ENCODE results near the gene GALNT1. TPM values are rescaled to one million over a fixed set of nuclear protein-coding genes. Genes with fewer than 3 reads are reported as not detected.

Gene GALNT1
- polyA plus RNA-seq, 4 donors: 18.4 to 178 (median 36.3) TPM

DNA sequence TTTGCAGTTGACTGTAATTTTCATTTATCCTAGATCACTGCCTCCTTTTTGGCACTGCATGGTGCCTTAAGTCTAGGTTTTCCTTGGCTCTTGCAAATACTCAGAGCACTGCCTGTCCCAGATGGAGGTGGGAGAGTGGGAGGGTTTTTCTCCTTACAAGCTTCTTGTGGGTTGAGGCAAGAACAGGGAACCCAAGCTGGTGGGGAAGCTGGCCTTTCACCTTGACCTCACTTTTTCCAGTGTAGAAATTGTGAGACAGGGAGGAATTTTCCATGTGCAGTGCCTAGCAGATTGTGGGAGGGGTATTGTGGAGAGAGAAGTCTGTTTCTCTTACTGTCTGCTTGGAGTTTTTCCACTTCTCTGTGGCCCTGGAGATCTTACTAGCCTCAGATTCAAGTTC lies 21.5 kb downstream of the GALNT1 start:
- FAIRE-seq: no peak
- peaks cover 2 to 29% of the 10 kb centered on the region in 2 donors for H3K9me3 ChIP-seq (ENCODE audit: control insufficient read depth in 2 of 2, insufficient read depth in 1 of 2, low read depth in 1 of 2, low read length in 1 of 2)
- H3K4me3 ChIP-seq (ENCODE audit: low read depth in 1 of 3, low read length in 3 of 3): no peak overlapping the region
- no peaks in the 10 kb centered on the region for H3K27me3 ChIP-seq (ENCODE audit: control insufficient read depth in 3 of 3, insufficient read depth in 3 of 3, low read length in 3 of 3)
- H3K4me1 ChIP-seq (ENCODE audit: control insufficient read depth in 3 of 3, insufficient read depth in 2 of 3, low read depth in 1 of 3, low read length in 2 of 3): no peaks in the 10 kb centered on the region
- DNase-seq: no peak
- H3K27ac ChIP-seq (ENCODE audit: low read depth in 1 of 3, low read length in 2 of 3): no peak overlapping the region
- H3K36me3 ChIP-seq (ENCODE audit: control insufficient read depth in 3 of 3, insufficient read depth in 2 of 3, low read depth in 1 of 3, low read length in 3 of 3): peaks cover 0 to 6% (median 0%) of the 10 kb centered on the region in 3 donors

DNA sequence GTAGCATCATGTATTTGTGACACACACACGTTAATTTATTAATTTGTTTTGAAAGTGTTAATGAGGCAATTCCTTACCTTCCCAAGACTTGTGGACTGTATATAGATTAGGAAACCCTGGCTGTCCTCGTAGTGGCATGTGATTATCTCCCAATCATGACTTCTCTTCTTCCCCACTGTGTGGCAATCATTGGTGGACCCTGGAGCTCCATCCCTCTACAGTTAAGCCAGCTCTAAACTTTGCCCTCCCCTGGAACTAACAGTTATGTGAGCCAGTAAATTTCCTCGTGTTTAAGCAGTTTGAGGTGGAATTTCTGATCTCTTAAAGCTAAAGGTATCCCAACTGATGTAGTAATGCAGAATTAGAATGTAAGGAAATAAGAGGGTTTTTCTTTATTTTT lies 22.0 kb downstream of the GALNT1 start:
- Histone ChIP-seq H3K4me1 (ENCODE audit: control insufficient read depth in 3 of 3, insufficient read depth in 2 of 3, low read depth in 1 of 3, low read length in 2 of 3) (no peaks in the 10 kb centered on the region), H3K4me3 (ENCODE audit: low read depth in 1 of 3, low read length in 3 of 3) (no peak overlapping the region), H3K36me3 (ENCODE audit: control insufficient read depth in 3 of 3, insufficient read depth in 2 of 3, low read depth in 1 of 3, low read length in 3 of 3) (peaks cover 0 to 4% (median 0%) of the 10 kb centered on the region in 3 donors), H3K9me3 (ENCODE audit: control insufficient read depth in 2 of 2, insufficient read depth in 1 of 2, low read depth in 1 of 2, low read length in 1 of 2) (peaks cover 2 to 27% of the 10 kb centered on the region in 2 donors), H3K27ac (ENCODE audit: low read depth in 1 of 3, low read length in 2 of 3) (no peak overlapping the region), H3K27me3 (ENCODE audit: control insufficient read depth in 3 of 3, insufficient read depth in 3 of 3, low read length in 3 of 3) (no peaks in the 10 kb centered on the region)
- FAIRE-seq: no peak
- DNase-seq: no peak
- WGBS, 3 donors: 88 to 92% (median 90%) methylated on average over 3 of the region's 3 CpGs

DNA sequence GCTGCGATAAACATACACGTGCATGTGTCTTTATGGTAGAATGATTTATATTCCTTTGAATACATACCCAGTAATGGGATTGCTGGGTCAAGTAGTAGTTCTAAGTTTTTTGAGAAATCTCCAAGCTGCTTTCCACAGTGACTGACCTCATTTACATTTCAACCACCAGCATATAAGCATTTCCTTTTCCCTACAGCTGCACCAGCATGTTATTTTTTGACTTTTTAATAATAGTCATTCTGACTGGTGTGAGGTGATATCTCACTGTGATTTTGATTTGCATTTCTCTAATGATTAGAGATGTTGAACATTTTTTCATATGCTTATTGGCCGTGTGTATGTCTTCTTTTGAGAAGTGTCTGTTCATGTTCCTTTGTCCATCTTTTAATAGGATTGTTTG lies 22.8 kb downstream of the GALNT1 start:
- Histone ChIP-seq H3K27ac (ENCODE audit: low read depth in 1 of 3, low read length in 2 of 3) (no peak overlapping the region), H3K4me1 (ENCODE audit: control insufficient read depth in 3 of 3, insufficient read depth in 2 of 3, low read depth in 1 of 3, low read length in 2 of 3) (no peaks in the 10 kb centered on the region), H3K4me3 (ENCODE audit: low read depth in 1 of 3, low read length in 3 of 3) (no peak overlapping the region), H3K36me3 (ENCODE audit: control insufficient read depth in 3 of 3, insufficient read depth in 2 of 3, low read depth in 1 of 3, low read length in 3 of 3) (peaks cover 0 to 3% (median 0%) of the 10 kb centered on the region in 3 donors), H3K27me3 (ENCODE audit: control insufficient read depth in 3 of 3, insufficient read depth in 3 of 3, low read length in 3 of 3) (no peaks in the 10 kb centered on the region), H3K9me3 (ENCODE audit: control insufficient read depth in 2 of 2, insufficient read depth in 1 of 2, low read depth in 1 of 2, low read length in 1 of 2) (peaks cover 2 to 23% of the 10 kb centered on the region in 2 donors)
- no peak for FAIRE-seq
- 88 to 95% (median 93%) methylated on average over 3 of the region's 3 CpGs for WGBS, 3 donors
- DNase-seq: no peak

DNA sequence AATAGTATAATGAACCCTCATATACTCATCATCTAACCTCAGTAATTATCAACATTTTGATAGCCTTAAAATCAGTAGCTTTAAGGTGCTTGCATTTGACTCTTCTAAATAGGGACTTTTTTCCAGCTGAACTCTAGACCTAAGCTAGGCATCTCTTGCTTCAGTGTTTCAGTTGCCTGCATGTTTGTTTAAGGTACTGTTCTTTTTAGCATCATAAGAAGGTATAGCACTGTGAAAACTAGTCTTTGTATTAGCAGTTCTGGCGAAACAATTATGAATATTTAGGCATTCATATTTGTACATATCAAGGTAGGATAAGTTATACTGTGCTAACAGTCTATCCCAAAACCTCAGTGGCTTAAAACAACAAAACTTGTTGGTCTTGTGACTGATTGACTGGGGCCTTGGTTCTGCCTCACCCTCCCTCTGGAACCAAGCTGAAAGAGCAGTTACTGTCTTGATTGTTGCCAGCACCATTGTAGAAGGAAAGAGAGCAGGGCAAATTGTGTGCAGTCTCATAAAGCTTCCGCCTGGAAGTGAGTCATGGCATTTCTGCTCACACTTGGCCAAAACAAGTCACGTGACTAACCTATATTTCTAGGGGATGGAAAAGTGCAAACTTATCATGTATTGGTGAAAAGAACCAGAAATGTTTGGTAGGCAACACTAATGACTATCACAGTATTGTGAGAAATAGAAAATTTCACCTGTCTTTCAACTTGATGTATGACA lies 24.3 kb downstream of the GALNT1 start:
- Histone ChIP-seq H3K36me3 (ENCODE audit: control insufficient read depth in 3 of 3, insufficient read depth in 2 of 3, low read depth in 1 of 3, low read length in 3 of 3) (peaks cover 0 to 2% (median 0%) of the 10 kb centered on the region in 3 donors), H3K4me1 (ENCODE audit: control insufficient read depth in 3 of 3, insufficient read depth in 2 of 3, low read depth in 1 of 3, low read length in 2 of 3) (peaks cover 0 to 3% (median 2%) of the 10 kb centered on the region in 3 donors), H3K27ac (ENCODE audit: low read depth in 1 of 3, low read length in 2 of 3) (no peak overlapping the region), H3K4me3 (ENCODE audit: low read depth in 1 of 3, low read length in 3 of 3) (no peak overlapping the region), H3K27me3 (ENCODE audit: control insufficient read depth in 3 of 3, insufficient read depth in 3 of 3, low read length in 3 of 3) (no peaks in the 10 kb centered on the region), H3K9me3 (ENCODE audit: control insufficient read depth in 2 of 2, insufficient read depth in 1 of 2, low read depth in 1 of 2, low read length in 1 of 2) (peaks cover 2 to 21% of the 10 kb centered on the region in 2 donors)
- no peak for DNase-seq
- WGBS, 3 donors: 83 to 90% (median 89%) methylated on average over 3 of the region's 3 CpGs
- no peak for FAIRE-seq

DNA sequence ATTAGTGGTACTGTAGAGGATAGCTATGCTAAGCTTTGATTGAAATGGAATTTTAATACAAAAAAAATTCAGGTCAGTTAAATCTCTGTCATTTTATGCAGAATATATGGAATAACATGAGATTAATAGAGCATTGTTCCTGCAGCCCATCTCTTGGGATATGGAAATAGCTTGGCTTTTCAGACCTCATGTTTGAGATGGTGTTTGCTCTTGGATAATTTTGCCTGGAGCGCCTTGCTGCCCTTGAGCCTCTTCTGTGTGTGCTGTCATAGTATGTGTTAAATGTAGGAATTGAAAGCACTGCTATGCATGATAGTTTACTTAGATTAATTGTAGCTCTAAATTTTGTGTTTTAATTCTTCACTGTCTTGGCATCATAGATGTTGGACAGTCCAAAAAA lies 27.7 kb downstream of the GALNT1 start:
- H3K4me1 ChIP-seq (ENCODE audit: control insufficient read depth in 3 of 3, insufficient read depth in 2 of 3, low read depth in 1 of 3, low read length in 2 of 3): peaks cover 2 to 4% (median 3%) of the 10 kb centered on the region in 3 donors
- DNase-seq (no peak), FAIRE-seq (no peak)
- H3K36me3 ChIP-seq (ENCODE audit: control insufficient read depth in 3 of 3, insufficient read depth in 2 of 3, low read depth in 1 of 3, low read length in 3 of 3): no peaks in the 10 kb centered on the region
- no peaks in the 10 kb centered on the region for H3K27me3 ChIP-seq (ENCODE audit: control insufficient read depth in 3 of 3, insufficient read depth in 3 of 3, low read length in 3 of 3)
- peaks cover 0 to 3% of the 10 kb centered on the region in 2 donors for H3K9me3 ChIP-seq (ENCODE audit: control insufficient read depth in 2 of 2, insufficient read depth in 1 of 2, low read depth in 1 of 2, low read length in 1 of 2)
- H3K27ac ChIP-seq (ENCODE audit: low read depth in 1 of 3, low read length in 2 of 3): no peak overlapping the region
- WGBS, 3 donors: 95 to 100% (median 98%) methylated on average over 1 of the region's 1 CpG
- H3K4me3 ChIP-seq (ENCODE audit: low read depth in 1 of 3, low read length in 3 of 3): no peak overlapping the region

DNA sequence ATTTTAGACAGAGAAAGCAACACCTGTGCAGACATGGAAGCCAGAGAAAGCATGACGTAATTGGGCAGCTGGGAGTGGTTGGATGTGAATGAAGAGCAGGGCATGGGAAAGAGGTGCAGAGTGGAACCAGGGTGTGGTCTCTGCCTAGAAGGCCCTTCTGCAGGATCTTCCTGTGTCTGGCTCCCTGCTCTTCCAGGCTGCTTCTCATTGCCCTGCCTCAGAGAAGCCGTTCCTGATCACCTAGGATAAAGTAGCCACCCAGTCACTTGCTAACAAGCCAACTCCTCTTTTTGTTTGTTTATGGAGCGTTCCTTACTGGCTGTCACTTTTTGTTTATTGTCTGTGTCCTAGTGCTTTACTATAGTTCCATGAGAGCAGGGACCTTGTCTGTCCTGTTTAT lies 28.5 kb downstream of the GALNT1 start:
- peaks cover 2 to 4% (median 3%) of the 10 kb centered on the region in 3 donors for H3K4me1 ChIP-seq (ENCODE audit: control insufficient read depth in 3 of 3, insufficient read depth in 2 of 3, low read depth in 1 of 3, low read length in 2 of 3)
- no peak for FAIRE-seq
- 59 to 76% (median 62%) methylated on average over 3 of the region's 3 CpGs for WGBS, 3 donors
- H3K4me3 ChIP-seq (ENCODE audit: low read depth in 1 of 3, low read length in 3 of 3): no peak overlapping the region
- DNase-seq: peak in 1 of 2 donors; percentile 19
- H3K36me3 ChIP-seq (ENCODE audit: control insufficient read depth in 3 of 3, insufficient read depth in 2 of 3, low read depth in 1 of 3, low read length in 3 of 3): no peaks in the 10 kb centered on the region
- H3K27me3 ChIP-seq (ENCODE audit: control insufficient read depth in 3 of 3, insufficient read depth in 3 of 3, low read length in 3 of 3): no peaks in the 10 kb centered on the region
- H3K27ac ChIP-seq (ENCODE audit: low read depth in 1 of 3, low read length in 2 of 3): no peak overlapping the region
- H3K9me3 ChIP-seq (ENCODE audit: control insufficient read depth in 2 of 2, insufficient read depth in 1 of 2, low read depth in 1 of 2, low read length in 1 of 2): peaks cover 0 to 3% of the 10 kb centered on the region in 2 donors

DNA sequence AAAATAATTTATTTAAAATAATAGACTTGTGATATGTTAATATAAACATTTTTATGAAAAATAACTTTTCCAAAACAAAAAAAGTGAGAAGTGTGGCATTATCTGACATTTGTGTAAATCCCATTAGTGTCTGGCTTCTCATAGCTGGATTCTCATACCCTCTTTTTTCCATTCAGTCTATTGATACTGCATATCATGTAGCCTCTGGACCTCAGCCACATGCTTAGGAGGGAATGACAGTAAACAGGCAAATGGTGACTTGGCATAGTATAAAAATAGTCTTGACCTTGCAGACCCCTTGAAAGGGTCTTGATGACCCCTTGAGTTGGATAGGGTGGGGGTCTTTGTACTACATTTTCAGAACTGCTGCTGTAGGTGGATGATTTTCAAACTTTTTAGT lies 29.2 kb downstream of the GALNT1 start:
- no peaks in the 10 kb centered on the region for H3K27me3 ChIP-seq (ENCODE audit: control insufficient read depth in 3 of 3, insufficient read depth in 3 of 3, low read length in 3 of 3)
- no peak overlapping the region for H3K27ac ChIP-seq (ENCODE audit: low read depth in 1 of 3, low read length in 2 of 3)
- FAIRE-seq (no peak), DNase-seq (no peak)
- H3K9me3 ChIP-seq (ENCODE audit: control insufficient read depth in 2 of 2, insufficient read depth in 1 of 2, low read depth in 1 of 2, low read length in 1 of 2): no peaks in the 10 kb centered on the region
- peaks cover 2 to 4% (median 3%) of the 10 kb centered on the region in 3 donors for H3K4me1 ChIP-seq (ENCODE audit: control insufficient read depth in 3 of 3, insufficient read depth in 2 of 3, low read depth in 1 of 3, low read length in 2 of 3)
- no peak overlapping the region for H3K4me3 ChIP-seq (ENCODE audit: low read depth in 1 of 3, low read length in 3 of 3)
- no peaks in the 10 kb centered on the region for H3K36me3 ChIP-seq (ENCODE audit: control insufficient read depth in 3 of 3, insufficient read depth in 2 of 3, low read depth in 1 of 3, low read length in 3 of 3)

DNA sequence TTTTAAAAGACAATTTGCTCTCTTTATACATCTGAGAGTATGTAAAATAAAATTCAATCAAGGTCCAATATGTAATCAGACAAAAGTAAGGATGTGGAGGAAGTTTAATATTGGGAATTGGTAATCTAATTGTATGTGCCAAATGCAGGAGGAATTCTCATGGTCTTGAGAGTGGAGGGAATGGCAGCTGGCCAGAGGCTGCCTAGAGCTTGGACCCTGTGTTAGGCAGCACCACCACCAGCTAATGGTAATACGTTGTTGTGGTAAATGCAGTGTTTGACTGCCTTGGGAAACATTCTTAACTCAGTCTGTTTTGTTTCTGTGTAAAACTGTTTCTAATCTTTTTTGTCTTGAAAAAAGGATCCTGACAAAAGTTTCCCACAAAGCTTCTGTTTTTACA lies 30.0 kb downstream of the GALNT1 start:
- FAIRE-seq: no peak
- H3K4me3 ChIP-seq (ENCODE audit: low read depth in 1 of 3, low read length in 3 of 3): no peak overlapping the region
- H3K9me3 ChIP-seq (ENCODE audit: control insufficient read depth in 2 of 2, insufficient read depth in 1 of 2, low read depth in 1 of 2, low read length in 1 of 2): no peaks in the 10 kb centered on the region
- H3K4me1 ChIP-seq (ENCODE audit: control insufficient read depth in 3 of 3, insufficient read depth in 2 of 3, low read depth in 1 of 3, low read length in 2 of 3): peaks cover 4 to 5% (median 4%) of the 10 kb centered on the region in 3 donors
- no peaks in the 10 kb centered on the region for H3K27me3 ChIP-seq (ENCODE audit: control insufficient read depth in 3 of 3, insufficient read depth in 3 of 3, low read length in 3 of 3)
- WGBS, 3 donors: 50 to 61% (median 57%) methylated on average over 1 of the region's 1 CpG
- H3K27ac ChIP-seq (ENCODE audit: low read depth in 1 of 3, low read length in 2 of 3): no peak overlapping the region
- no peaks in the 10 kb centered on the region for H3K36me3 ChIP-seq (ENCODE audit: control insufficient read depth in 3 of 3, insufficient read depth in 2 of 3, low read depth in 1 of 3, low read length in 3 of 3)
- DNase-seq: no peak

DNA sequence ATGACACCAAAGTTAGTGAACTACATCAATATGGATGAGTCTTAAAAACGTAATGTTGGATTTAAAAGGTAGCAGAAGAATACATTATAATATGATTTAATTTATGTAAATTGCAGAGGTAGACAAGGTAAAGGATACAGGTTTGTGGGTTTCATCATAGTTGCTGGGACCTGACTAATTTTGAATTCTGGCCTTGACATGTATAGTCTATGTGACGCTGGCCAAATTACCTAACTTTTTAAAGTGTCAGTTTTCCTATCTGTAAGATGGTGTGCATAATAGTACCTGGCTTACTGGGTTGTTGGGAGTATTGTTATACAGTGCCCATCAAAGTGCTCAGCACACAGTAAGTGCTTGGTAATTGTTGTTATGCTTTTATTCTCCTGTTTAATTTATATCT lies 34.5 kb downstream of the GALNT1 start:
- no peaks in the 10 kb centered on the region for H3K27me3 ChIP-seq (ENCODE audit: control insufficient read depth in 3 of 3, insufficient read depth in 3 of 3, low read length in 3 of 3)
- FAIRE-seq (no peak), DNase-seq (no peak)
- H3K4me3 ChIP-seq (ENCODE audit: low read depth in 1 of 3, low read length in 3 of 3): no peak overlapping the region
- H3K4me1 ChIP-seq (ENCODE audit: control insufficient read depth in 3 of 3, insufficient read depth in 2 of 3, low read depth in 1 of 3, low read length in 2 of 3): peaks cover 4 to 5% (median 5%) of the 10 kb centered on the region in 3 donors
- H3K36me3 ChIP-seq (ENCODE audit: control insufficient read depth in 3 of 3, insufficient read depth in 2 of 3, low read depth in 1 of 3, low read length in 3 of 3): peaks cover 0 to 1% (median 0%) of the 10 kb centered on the region in 3 donors
- no peaks in the 10 kb centered on the region for H3K9me3 ChIP-seq (ENCODE audit: control insufficient read depth in 2 of 2, insufficient read depth in 1 of 2, low read depth in 1 of 2, low read length in 1 of 2)
- H3K27ac ChIP-seq (ENCODE audit: low read depth in 1 of 3, low read length in 2 of 3): no peak overlapping the region
- WGBS, 3 donors: 94 to 95% (median 94%) methylated on average over 2 of the region's 2 CpGs

All from small intestine (tissue), 7 donors.